GF-D8 (cell line): ENCODE data around the gene MAPT.
"Not testable (repeated sequence)": the region's sequence is repeated elsewhere in the genome, so short reads cannot be mapped to it uniquely, and the experiment has no call there.

Experiments
- DNase-seq: peaks from one replicate; lab custom pipeline; 2025; lab: John Stamatoyannopoulos, UW

Gene MAPT

DNA sequence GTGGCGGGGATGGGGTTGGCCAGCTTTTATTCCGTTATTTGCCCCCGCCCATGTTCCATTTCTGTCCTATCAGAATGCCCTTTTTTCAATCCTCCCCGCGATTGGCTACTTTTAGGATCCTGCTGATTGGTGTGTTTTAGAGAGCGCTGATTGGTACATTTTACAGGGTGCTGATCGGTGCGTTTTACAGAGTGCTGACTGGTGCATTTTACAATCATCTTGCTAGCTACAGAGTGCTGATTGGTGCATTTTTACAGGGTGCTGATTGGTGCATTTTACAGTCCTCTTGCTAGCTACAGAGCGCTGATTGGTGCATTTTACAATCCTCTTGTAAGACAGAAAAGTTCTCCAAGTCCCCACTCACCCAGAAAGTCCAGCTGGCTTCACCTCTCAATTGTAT is 32.2 kb upstream of the MAPT start:
- DNase-seq: not testable (repeated sequence)

DNA sequence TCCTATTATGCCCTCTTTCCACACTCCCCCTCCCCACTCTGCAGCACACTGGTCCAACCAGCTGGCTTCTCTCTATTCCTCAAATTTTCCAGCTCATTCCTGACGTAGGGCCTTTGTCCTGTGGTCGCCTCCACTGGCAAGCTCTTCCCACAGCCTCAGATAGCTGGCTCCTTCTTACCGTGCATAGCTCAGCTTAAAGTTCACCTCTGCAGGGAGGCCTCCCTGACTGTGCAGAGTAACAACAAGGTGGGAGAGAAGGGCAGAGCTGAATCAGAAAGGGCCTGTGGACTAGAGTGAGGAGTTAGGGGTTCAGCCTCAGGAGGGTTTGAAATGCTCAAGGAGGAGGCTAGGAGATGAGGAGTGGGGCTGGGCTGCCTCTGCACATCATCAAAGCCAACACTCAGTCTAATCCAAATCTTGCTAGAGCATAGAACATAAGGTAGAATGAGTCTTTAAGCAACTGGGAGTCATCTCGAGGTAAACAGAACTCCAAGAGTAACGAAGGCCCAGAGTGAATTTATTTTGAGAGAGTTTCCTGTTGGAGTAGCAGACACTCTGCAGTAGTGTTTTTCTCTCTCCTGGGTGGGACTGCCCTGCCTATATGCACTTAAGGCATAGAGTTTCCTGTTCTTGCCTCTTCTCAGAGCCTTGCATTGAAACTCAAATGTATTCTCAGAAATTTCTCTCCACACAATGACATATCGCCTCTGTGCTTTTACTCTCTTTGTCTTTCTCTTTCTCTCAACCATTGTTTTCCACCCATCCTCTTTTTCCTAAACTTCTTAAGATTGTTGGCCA is 30.3 kb upstream of the MAPT start:
- DNase-seq: no peak

- DNase-seq: no peak
Measured at GRCh38 chr17:45867171-45867570, 27.2 kb upstream of the MAPT start.

GRCh38 chr17:45867702-45868101 is 26.7 kb upstream of the MAPT start:
- DNase-seq: no peak

DNA sequence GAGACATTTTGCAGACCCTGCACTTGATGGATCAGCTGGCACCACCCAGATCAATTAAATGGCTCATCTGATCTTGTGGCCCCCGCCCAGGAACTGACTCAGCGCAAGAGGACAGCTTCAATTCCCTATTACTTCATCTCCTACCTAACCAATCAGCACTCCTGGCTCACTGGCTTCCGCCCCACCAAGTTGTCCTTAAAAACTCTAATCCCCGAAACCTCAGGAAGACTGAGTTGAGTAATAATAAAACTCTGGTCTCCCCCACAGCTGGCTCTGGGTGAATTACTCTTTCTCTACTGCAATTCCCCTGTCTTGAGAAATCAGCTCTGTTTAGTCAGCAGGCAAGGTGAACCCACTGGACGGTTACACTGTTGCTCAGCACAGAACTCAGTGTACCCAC is 26.1 kb upstream of the MAPT start:
- no peak for DNase-seq

- DNase-seq: no peak
Measured at GRCh38 chr17:45869676-45870341, 24.5 kb upstream of the MAPT start.

- DNase-seq: no peak
Measured at GRCh38 chr17:45870342-45870974, 23.9 kb upstream of the MAPT start.

GRCh38 chr17:45871718-45872117 is 22.6 kb upstream of the MAPT start:
- no peak for DNase-seq

DNA sequence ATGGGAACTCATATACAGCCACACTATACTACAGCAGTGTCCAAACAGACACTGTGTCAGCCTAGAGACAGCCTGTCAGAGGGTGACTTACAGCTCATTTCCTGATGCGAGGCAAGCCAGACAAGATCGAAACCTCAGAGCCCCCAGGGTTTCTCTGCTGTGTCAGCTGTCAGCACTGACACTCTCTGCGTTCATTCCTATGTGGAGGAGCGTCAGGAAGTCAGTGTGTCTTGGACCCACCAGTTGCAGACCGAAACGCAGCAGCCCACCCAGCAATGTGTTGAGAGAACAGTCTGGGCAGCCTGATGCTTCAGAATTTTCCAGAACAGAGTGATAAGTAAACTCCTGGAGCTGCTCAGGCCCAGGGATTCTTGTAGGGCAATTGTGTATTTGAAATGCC is 20.6 kb upstream of the MAPT start:
- no peak for DNase-seq

GRCh38 chr17:45874151-45874550 is 20.2 kb upstream of the MAPT start:
- DNase-seq: no peak

DNA sequence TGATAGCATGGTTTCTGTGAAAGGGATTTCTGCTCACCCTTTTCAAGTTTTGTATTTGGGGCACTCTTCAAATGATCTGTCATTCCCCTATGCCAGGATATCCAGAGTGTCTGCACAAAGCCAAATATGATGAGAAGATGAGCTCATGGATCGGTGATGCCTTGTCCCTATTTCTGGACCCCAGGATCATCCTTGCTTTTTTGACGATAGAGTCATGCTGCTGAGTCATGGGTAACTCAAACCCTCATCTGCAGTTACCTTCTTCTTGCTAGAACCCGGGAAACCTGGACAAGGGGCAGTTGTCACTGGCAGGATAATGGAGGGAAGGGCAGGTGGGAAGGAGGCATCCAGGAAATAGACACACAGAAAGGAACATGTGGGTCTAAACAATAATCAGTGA is 17.8 kb upstream of the MAPT start:
- no peak for DNase-seq

DNA sequence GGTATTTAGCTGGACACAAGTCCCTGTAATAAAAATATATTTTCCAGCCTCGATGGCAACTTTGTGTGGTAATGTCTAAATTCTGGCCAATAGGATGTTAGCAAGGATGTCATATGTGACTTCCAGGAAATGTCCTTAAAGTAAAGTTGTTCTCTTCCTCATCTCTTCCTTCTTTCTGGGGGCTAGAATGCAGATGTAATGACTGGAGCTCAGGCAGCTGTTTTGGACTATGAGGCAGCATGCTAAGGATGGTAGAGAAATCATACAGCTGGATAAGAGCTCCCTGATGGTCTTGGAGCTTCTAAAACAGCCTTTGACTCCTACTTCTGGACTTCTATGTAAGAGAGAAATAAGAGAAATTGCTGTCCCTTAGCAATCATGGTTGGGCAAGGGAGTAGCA is 16.9 kb upstream of the MAPT start:
- DNase-seq: no peak

- no peak for DNase-seq
Measured at GRCh38 chr17:45883063-45883462, 11.3 kb upstream of the MAPT start.

DNA sequence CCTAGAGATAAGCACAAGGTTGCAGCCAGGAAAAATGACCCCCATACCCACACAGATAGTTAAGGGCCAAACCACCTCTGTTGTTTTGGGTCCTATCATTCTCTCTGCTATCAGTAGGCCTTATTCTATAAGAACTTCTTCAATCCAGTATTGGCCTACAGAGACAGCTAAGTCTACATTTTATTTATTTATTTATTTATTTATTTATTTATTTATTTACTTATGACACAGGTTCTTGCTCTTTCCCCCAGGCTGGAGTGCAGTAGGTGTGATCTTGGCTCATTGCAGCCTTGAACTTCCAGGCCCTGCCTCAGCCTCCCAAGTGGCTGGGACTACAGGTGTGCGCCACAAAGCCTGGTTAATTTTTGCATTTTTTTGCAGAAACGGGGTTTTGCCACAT is 7.5 kb upstream of the MAPT start:
- DNase-seq: no peak

- no peak for DNase-seq
Measured at GRCh38 chr17:45888392-45888791, 6.0 kb upstream of the MAPT start.

DNA sequence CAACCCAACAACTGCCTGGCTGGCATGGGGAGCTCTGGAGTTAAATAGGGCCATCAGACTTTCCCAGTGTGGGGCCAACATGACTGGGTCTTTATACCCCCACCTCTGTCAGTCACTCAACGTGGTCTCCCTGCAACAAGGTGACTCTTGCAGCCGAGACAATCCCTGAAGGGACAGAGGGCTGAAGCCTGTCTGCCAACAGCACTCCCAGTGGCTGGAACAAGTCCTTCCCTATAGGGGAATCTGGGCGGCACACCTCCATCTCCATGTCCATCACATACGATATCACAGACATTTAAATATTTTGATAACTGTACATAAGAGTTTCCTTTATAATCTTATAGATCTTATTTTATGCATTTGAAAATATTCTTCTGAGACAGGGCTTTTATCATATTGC is 4.8 kb upstream of the MAPT start:
- no peak for DNase-seq

DNA sequence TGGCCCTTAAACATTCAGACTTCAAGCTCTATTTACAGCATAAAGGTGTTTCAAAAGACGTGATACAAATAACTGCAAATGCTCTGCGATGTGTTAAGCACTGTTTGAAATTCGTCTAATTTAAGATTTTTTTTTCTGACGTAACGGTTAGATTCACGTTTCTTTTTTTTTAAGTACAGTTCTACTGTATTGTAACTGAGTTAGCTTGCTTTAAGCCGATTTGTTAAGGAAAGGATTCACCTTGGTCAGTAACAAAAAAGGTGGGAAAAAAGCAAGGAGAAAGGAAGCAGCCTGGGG is 681 bp upstream of the MAPT start:
- DNase-seq: no peak

DNA sequence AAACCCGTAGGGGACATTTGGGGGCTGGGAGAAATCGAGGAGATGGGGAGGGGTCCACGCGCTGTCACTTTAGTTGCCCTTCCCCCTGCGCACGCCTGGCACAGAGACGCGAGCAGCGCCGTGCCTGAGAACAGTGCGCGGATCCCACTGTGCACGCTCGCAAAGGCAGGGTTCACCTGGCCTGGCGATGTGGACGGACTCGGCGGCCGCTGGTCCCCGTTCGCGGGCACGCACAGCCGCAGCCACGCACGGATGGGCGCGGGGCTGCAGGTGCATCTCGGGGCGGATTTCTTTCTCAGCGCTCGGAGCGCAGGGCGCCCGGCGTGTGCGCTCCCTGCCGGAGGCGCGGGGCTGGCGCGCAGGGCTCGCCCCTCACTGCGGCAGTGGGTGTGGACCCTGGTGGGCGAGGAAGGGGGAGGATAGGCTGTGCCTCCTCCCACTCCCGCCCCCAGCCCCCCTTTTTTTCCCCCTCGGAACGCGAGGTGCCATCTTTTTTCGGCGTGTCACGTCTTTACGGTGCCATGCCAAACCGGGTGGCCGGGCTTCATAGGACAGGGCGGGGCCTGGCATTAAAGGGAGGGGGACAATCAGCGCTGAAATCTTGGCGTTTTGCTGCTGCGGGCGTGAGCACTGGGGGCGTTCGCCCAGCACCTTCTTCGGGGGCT is 1.1 kb downstream of the MAPT start:
- no peak for DNase-seq

DNA sequence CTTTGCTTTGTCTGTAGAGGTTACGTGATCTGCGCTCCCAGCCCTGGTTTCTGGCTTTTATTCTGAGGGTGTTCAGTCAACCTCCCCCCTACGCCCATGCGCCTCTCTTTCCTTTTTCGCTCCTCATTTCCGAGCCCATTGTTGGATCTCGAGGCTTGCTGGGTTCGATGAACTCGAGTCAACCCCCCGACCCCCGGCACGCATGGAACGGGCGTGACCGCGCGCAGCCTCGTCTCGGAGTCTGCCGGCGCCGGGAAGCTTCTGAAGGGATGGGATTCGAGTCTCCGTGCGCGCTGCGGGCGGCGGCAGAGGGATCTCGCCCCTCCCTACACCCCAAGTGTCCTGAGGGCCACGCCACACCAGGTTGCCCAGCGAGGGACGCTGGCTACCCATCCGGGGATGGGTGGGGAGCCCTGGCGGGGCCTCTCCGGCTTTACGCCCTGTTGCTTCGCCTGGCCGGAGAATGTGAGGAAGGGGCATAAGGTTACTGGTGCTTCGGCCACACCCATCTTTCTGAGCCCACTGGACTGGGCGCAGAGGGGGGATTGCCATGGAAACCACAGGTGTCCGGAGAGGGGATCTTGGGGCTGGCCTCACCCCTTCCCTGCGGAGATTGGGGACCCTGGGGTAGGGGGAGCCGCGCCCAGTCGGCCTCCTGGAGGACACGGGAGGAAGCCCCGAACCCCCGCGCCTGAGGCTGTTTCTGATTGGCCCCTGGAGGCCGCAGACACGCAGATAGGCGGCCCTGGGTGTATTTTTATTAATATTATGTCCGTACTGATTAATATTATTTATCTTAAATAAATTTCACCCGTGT is 1.8 kb downstream of the MAPT start:
- no peak for DNase-seq

DNA sequence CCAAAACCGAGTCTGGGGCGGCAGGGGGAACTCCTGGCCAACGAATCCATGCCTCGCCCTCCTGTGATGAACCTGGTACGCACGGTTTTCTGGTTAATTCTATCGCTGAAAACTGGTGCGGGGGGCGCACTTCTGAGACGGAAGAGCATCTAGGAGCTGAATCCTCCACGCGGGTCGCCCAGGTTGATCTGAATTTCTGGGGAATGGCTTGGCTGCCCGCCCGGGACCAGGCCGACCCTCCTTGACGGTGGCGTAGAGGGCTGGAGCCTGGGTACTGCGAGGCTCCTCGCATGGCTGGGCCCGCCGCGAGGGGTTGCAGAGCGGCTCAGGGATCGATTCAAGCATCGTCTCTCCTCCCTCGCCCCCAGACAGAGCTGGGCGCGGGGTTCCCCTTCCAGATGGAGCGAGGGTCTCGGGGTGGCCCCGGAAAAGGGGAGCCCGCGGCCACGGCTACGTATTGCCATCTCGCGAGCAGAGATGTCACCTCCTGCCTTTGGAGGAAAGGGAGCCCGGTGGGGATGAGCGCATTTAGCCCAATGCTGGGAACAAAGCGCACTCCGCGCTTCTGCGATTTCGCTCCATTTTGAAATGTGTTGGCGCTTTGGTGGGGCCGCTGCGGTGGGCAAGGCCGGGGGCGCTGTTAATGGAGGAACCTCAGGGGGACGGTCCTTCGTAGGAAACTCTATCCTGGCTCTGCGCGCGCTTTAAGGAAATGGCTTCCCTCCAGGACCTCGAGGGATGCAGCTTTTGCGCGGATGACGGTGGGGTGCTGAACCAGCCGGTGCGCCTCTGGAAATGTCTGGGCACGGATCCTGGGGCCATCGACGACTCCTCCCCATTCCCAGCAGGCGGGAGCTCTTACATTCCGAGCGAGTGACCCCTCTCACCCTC is 2.7 kb downstream of the MAPT start:
- no peak for DNase-seq

GRCh38 chr17:45900136-45900535 is 5.8 kb downstream of the MAPT start:
- DNase-seq: no peak
